K562 (cell line): ENCODE measurements around the gene CEMIP. TPM values are rescaled to one million over a fixed set of nuclear protein-coding genes. Genes with fewer than 3 reads are reported as not detected.

Experiments
- ATF1 ChIP-seq, 2 experiments: fragments of 450-650 bp in 1 of 2; IDR thresholded peaks; 2 replicates each; pipeline ENCODE4 v1.6.1; 2016; ENCODE audit warnings: missing compliant biosample characterization in 1 of 2, missing genetic modification characterization in 1 of 2
- BCL6 ChIP-seq: fragments of 250-450 bp; sonication (Bioruptor Pico); IDR thresholded peaks from 2 replicates; pipeline ENCODE4 v1.4.0; 2020
- BRD4 ChIP-seq: fragments of 200-600 bp; sonication (generic); IDR thresholded peaks from 2 replicates; pipeline ENCODE4 v1.6.1; 2017; ENCODE audit warnings: inconsistent platforms
- ETV1 ChIP-seq: fragments of 450-650 bp; conservative IDR thresholded peaks from 2 replicates; pipeline ENCODE4 v1.6.1; 2016; ENCODE audit warnings: missing genetic modification characterization, control low read depth, low read depth, missing compliant biosample characterization
- ETV5 ChIP-seq: sonication (generic); formaldehyde crosslinking; IDR thresholded peaks from 2 replicates; pipeline ENCODE4 v1.4.0; 2020; ENCODE audit warnings: low read depth, mild to moderate bottlenecking, missing genetic modification reagents
- FOXM1 ChIP-seq, 2 experiments: fragments of 450-650 bp in 1 of 2; sonication (generic) in 1 of 2; formaldehyde crosslinking in 1 of 2; IDR thresholded peaks; 2 replicates each; pipeline versions ENCODE4 v1.6.1 to v1.9.0; 2017 to 2022; ENCODE audit warnings: low read depth in 2 of 2, mild to moderate bottlenecking in 2 of 2, missing genetic modification reagents in 1 of 2, moderate library complexity in 1 of 2
- HDAC1 ChIP-seq, 2 experiments: fragments of 450-650 bp; IDR thresholded peaks; 2 replicates each; pipeline ENCODE4 v1.6.1; 2016 to 2017; ENCODE audit warnings: inconsistent platforms in 1 of 2, mild to moderate bottlenecking in 1 of 2, moderate library complexity in 1 of 2
- MAZ ChIP-seq, 2 experiments: fragments of 450-650 bp in 1 of 2; sonication (generic) in 1 of 2; formaldehyde crosslinking; IDR thresholded peaks in 1 of 2; conservative IDR thresholded peaks in 1 of 2; 2 replicates each; pipeline versions ENCODE4 v1.4.0 to v1.5.0; 2020; ENCODE audit warnings: mild to moderate bottlenecking in 1 of 2, missing genetic modification reagents in 1 of 2
- NCOA6 ChIP-seq: fragments of 450-650 bp; IDR thresholded peaks from 2 replicates; pipeline ENCODE4 v1.6.1; 2017; ENCODE audit warnings: mild to moderate bottlenecking
- NR3C1 ChIP-seq: sonication (generic); formaldehyde crosslinking; IDR thresholded peaks from 2 replicates; pipeline ENCODE4 v1.8.1; 2022; ENCODE audit warnings: missing genetic modification reagents
- OTX1 ChIP-seq: fragments of 450-650 bp; formaldehyde crosslinking; IDR thresholded peaks from 2 replicates; pipeline ENCODE4 v1.4.0; 2022; ENCODE audit warnings: mild to moderate bottlenecking
- SIX5 ChIP-seq, 2 experiments: IDR thresholded peaks; 2 replicates each; pipeline ENCODE4 v1.6.1; 2011; ENCODE audit warnings: low read length in 2 of 2, borderline replicate concordance in 1 of 2, low read depth in 1 of 2, mild to moderate bottlenecking in 1 of 2, moderate library complexity in 1 of 2; ENCODE audit not compliant: insufficient read depth in 1 of 2
- SMAD3 ChIP-seq: fragments of 450-650 bp; formaldehyde crosslinking; conservative IDR thresholded peaks from 2 replicates; pipeline ENCODE4 v1.4.0; 2020; ENCODE audit warnings: mild to moderate bottlenecking
- SMC3 ChIP-seq: conservative IDR thresholded peaks from 2 replicates; pipeline ENCODE4 v1.6.1; 2011; ENCODE audit warnings: low read depth, low read length, improper control_type of control experiment; ENCODE audit not compliant: insufficient read depth
- SOX6 ChIP-seq: fragments of 450-650 bp; IDR thresholded peaks from 2 replicates; pipeline ENCODE4 v1.6.1; 2014; ENCODE audit warnings: mild to moderate bottlenecking
- TRIM28 ChIP-seq: fragments of 450-650 bp; IDR thresholded peaks from 2 replicates; pipeline ENCODE4 v1.6.1; 2017
- ZNF830 ChIP-seq: fragments of 250-450 bp; sonication (Bioruptor Pico); IDR thresholded peaks from 2 replicates; pipeline ENCODE4 v1.5.0; 2021; ENCODE audit warnings: mild to moderate bottlenecking
- polyA plus RNA-seq, 8 experiments: library from polyadenylated mRNA; depleted of rRNA in 4 of 8; stranded (reverse) in 5 of 8; unstranded in 3 of 8; fragments of >200 nt; fragmentation: Nextera tagmentation in 2 of 8; fragmentation: Illumina TruSeq in 1 of 8; extraction: Ambion mirVana in 2 of 8; extraction: Trizol in 1 of 8; gene quantifications; 2 replicates each; pipeline versions ENCODE4 v1.2.1 to v1.2.3, GENCODE V29; 2011 to 2014; ENCODE audit warnings: inconsistent platforms in 1 of 8, missing spikeins in 1 of 8
- total RNA-seq, 7 experiments: library from RNA; depleted of rRNA in 6 of 7; stranded (reverse); fragments of >200 nt in 6 of 7; fragmentation: Illumina TruSeq in 2 of 7; extraction: Trizol in 2 of 7; gene quantifications; 2 replicates each; pipeline versions ENCODE4 v1.2.1 to v1.2.3, GENCODE V29; 2011 to 2021; ENCODE audit warnings: low replicate concordance in 1 of 7
- TF ChIP-seq, protein P1 (sequence below), 2 experiments: fragments of 250-450 bp in 1 of 2; fragments of 450-650 bp in 1 of 2; sonication (Bioruptor Pico) in 1 of 2; IDR thresholded peaks; 2 replicates each; pipeline versions ENCODE4 v1.6.1 to v1.8.0; 2016 to 2021; ENCODE audit warnings: mild to moderate bottlenecking in 2 of 2, moderate library complexity in 2 of 2, missing compliant biosample characterization in 1 of 2, missing genetic modification characterization in 1 of 2
- TF ChIP-seq, protein P2 (sequence below): fragments of 250-450 bp; sonication (Bioruptor Pico); IDR thresholded peaks from 2 replicates; pipeline ENCODE4 v1.4.0; 2020; ENCODE audit warnings: borderline replicate concordance
- TF ChIP-seq, protein P3 (sequence below): fragments of 250-450 bp; sonication (Bioruptor Pico); IDR thresholded peaks from 2 replicates; pipeline ENCODE4 v1.8.0; 2021; ENCODE audit warnings: borderline replicate concordance, mild to moderate bottlenecking, moderate library complexity; ENCODE audit not compliant: poor library complexity, severe bottlenecking
- TF ChIP-seq, protein P4 (sequence below), 3 experiments: IDR thresholded peaks in 2 of 3; conservative IDR thresholded peaks in 1 of 3; 2 replicates each; pipeline ENCODE4 v1.5.1; 2011 to 2012; ENCODE audit warnings: low read length in 3 of 3, mild to moderate bottlenecking in 3 of 3, control low read depth in 2 of 3, improper control_type of control experiment in 1 of 3, inconsistent platforms in 1 of 3, low read depth in 1 of 3, mixed read lengths in 1 of 3, moderate library complexity in 1 of 3; ENCODE audit not compliant: insufficient read depth in 2 of 3
- TF ChIP-seq, protein P5 (sequence below), 2 experiments: fragments of 450-650 bp; conservative IDR thresholded peaks; 2 replicates each; pipeline ENCODE4 v1.6.1; 2017; ENCODE audit warnings: mild to moderate bottlenecking in 2 of 2, moderate library complexity in 2 of 2

CEMIP gene
- total and polyA plus RNA-seq, 9 of the 15 experiments (the other 6 are each of a cell fraction or from before 2014, with no cell fraction given), result 0.33 TPM; not detected in 8

DNA sequence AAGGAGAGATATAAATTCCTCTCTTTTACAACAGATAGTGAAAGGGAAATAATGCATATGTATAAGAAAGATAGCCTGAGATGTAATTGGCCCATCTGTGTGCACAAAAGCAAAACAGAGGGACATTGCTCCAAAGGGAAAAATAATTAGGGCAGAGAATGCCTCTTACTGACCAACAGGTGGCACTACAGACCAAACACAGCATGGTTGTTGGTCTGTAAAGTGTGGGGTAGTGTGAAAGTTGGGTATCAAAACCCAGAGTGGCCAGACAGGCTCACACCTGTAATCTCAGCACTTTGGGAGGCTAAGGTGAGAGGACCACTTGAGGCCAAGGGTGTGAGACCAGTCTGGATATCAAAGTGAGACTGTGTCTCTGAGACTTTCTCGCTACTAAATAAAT is 217.1 kb downstream of the CEMIP start (continued):
- TF ChIP-seq SOX6 (no peak), SMC3 (0 out of 2 replicates have a peak, but pooled peaks have one; percentile 29), NR3C1 (CRISPR knock-in tag) (no peak), ZNF830 (CRISPR knock-in tag) (no peak), BRD4 (no peak), ETV5 (CRISPR knock-in tag) (no peak), OTX1 (CRISPR knock-in tag) (no peak), FOXM1 (IDR thresholded peaks at IDR 0.05; ENCODE audit: low read depth) (no peak), FOXM1 (CRISPR knock-in tag; IDR thresholded peaks at IDR 0.05; ENCODE audit: low read depth) (no peak), ATF1 (CRISPR knock-in tag; IDR thresholded peaks at IDR 0.05) (no peak), ATF1 (tag; IDR thresholded peaks at IDR 0.05) (no peak), BCL6 (CRISPR knock-in tag) (no peak), MAZ (CRISPR knock-in tag; conservative IDR thresholded peaks at IDR 0.05 in 1 of 2, IDR thresholded peaks at IDR 0.05 in 1 of 2) (no peak), SMAD3 (no peak), NCOA6 (no peak), TRIM28 (peak; percentile 66; the same call in 1 of the 2 replicates), ETV1 (no peak), SIX5 (IDR thresholded peaks at IDR 0.05; ENCODE audit: borderline replicate concordance in 1 of 2, insufficient read depth in 1 of 2, low read depth in 1 of 2, low read length in 2 of 2) (no peak), HDAC1 (IDR thresholded peaks at IDR 0.05) (no peak)
- TF ChIP-seq, protein P1, sequence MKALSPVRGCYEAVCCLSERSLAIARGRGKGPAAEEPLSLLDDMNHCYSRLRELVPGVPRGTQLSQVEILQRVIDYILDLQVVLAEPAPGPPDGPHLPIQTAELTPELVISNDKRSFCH (CRISPR knock-in tag; IDR thresholded peaks at IDR 0.05), result no peak
- TF ChIP-seq, protein P1 (tag; IDR thresholded peaks at IDR 0.05), result no peak
- TF ChIP-seq, protein P2, sequence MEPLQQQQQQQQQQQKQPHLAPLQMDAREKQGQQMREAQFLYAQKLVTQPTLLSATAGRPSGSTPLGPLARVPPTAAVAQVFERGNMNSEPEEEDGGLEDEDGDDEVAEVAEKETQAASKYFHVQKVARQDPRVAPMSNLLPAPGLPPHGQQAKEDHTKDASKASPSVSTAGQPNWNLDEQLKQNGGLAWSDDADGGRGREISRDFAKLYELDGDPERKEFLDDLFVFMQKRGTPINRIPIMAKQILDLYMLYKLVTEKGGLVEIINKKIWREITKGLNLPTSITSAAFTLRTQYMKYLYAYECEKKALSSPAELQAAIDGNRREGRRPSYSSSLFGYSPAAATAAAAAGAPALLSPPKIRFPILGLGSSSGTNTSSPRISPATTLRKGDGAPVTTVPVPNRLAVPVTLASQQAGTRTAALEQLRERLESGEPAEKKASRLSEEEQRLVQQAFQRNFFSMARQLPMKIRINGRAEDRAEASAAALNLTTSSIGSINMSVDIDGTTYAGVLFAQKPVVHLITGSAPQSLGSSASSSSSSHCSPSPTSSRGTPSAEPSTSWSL (CRISPR knock-in tag), result no peak
- TF ChIP-seq, protein P3, sequence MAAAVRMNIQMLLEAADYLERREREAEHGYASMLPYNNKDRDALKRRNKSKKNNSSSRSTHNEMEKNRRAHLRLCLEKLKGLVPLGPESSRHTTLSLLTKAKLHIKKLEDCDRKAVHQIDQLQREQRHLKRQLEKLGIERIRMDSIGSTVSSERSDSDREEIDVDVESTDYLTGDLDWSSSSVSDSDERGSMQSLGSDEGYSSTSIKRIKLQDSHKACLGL, result no peak
- TF ChIP-seq, protein P4, sequence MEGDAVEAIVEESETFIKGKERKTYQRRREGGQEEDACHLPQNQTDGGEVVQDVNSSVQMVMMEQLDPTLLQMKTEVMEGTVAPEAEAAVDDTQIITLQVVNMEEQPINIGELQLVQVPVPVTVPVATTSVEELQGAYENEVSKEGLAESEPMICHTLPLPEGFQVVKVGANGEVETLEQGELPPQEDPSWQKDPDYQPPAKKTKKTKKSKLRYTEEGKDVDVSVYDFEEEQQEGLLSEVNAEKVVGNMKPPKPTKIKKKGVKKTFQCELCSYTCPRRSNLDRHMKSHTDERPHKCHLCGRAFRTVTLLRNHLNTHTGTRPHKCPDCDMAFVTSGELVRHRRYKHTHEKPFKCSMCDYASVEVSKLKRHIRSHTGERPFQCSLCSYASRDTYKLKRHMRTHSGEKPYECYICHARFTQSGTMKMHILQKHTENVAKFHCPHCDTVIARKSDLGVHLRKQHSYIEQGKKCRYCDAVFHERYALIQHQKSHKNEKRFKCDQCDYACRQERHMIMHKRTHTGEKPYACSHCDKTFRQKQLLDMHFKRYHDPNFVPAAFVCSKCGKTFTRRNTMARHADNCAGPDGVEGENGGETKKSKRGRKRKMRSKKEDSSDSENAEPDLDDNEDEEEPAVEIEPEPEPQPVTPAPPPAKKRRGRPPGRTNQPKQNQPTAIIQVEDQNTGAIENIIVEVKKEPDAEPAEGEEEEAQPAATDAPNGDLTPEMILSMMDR (IDR thresholded peaks at IDR 0.05 in 2 of 3, conservative IDR thresholded peaks at IDR 0.05 in 1 of 3; ENCODE audit: insufficient read depth in 2 of 3, low read depth in 1 of 3, low read length in 3 of 3), result peak; percentile 65 to 76 (median 75)
- TF ChIP-seq, protein P5, sequence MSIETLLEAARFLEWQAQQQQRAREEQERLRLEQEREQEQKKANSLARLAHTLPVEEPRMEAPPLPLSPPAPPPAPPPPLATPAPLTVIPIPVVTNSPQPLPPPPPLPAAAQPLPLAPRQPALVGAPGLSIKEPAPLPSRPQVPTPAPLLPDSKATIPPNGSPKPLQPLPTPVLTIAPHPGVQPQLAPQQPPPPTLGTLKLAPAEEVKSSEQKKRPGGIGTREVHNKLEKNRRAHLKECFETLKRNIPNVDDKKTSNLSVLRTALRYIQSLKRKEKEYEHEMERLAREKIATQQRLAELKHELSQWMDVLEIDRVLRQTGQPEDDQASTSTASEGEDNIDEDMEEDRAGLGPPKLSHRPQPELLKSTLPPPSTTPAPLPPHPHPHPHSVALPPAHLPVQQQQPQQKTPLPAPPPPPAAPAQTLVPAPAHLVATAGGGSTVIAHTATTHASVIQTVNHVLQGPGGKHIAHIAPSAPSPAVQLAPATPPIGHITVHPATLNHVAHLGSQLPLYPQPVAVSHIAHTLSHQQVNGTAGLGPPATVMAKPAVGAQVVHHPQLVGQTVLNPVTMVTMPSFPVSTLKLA (conservative IDR thresholded peaks at IDR 0.05), result peak in 1 of 2 experiments; percentile 28; a peak in 1 of 4 replicates
